Measurements from ENCODE around the gene TM4SF20.

DNA sequence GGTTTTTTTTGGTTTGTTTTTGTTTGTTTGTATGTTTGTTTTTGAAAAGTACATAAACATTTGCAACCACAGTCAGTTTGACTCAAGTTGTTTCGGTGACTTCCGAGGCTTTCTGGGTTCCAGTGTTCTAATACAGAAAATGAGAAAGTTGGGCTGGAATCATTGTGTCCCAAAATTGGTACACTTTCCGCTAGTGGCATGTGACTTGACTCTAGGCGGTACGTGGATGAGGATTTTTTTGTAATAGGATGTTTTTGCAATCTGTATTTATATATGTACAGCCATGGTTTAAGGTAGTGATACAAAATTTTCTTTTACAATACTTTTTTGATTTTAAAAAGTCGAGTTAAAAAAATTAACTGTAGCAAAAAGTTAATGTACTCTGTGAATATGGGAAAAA lies 52.3 kb downstream of the TM4SF20 start:
- TF ChIP-seq, protein P1, sequence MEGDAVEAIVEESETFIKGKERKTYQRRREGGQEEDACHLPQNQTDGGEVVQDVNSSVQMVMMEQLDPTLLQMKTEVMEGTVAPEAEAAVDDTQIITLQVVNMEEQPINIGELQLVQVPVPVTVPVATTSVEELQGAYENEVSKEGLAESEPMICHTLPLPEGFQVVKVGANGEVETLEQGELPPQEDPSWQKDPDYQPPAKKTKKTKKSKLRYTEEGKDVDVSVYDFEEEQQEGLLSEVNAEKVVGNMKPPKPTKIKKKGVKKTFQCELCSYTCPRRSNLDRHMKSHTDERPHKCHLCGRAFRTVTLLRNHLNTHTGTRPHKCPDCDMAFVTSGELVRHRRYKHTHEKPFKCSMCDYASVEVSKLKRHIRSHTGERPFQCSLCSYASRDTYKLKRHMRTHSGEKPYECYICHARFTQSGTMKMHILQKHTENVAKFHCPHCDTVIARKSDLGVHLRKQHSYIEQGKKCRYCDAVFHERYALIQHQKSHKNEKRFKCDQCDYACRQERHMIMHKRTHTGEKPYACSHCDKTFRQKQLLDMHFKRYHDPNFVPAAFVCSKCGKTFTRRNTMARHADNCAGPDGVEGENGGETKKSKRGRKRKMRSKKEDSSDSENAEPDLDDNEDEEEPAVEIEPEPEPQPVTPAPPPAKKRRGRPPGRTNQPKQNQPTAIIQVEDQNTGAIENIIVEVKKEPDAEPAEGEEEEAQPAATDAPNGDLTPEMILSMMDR (IDR thresholded peaks at IDR 0.05; ENCODE audit: low read length): no peak
- TF ChIP-seq EZH2 (IDR thresholded peaks at IDR 0.05; ENCODE audit: borderline replicate concordance, low read length): no peak
